GM12864 (cell line): ENCODE data around the gene SNRNP70.
"Not testable (repeated sequence)": the region's sequence is repeated elsewhere in the genome, so short reads cannot be mapped to it uniquely, and the experiment has no call there.

Source experiments
- DNase-seq: peaks from one replicate; pipeline ENCODE4 v3.0.0-alpha.2; 2011; ENCODE audit warnings: low read depth
- H3K4me3 ChIP-seq: 2 replicates; pipeline ENCODE4 v1.5.1; 2011; ENCODE audit warnings: mild to moderate bottlenecking, low read depth, low read length, control low read depth
- CTCF ChIP-seq: IDR thresholded peaks from 2 replicates; pipeline ENCODE4 v1.5.1; 2011; ENCODE audit warnings: low read depth, mild to moderate bottlenecking, moderate library complexity, low read length, control low read depth, inconsistent platforms; ENCODE audit errors: missing control alignments

Gene SNRNP70

DNA sequence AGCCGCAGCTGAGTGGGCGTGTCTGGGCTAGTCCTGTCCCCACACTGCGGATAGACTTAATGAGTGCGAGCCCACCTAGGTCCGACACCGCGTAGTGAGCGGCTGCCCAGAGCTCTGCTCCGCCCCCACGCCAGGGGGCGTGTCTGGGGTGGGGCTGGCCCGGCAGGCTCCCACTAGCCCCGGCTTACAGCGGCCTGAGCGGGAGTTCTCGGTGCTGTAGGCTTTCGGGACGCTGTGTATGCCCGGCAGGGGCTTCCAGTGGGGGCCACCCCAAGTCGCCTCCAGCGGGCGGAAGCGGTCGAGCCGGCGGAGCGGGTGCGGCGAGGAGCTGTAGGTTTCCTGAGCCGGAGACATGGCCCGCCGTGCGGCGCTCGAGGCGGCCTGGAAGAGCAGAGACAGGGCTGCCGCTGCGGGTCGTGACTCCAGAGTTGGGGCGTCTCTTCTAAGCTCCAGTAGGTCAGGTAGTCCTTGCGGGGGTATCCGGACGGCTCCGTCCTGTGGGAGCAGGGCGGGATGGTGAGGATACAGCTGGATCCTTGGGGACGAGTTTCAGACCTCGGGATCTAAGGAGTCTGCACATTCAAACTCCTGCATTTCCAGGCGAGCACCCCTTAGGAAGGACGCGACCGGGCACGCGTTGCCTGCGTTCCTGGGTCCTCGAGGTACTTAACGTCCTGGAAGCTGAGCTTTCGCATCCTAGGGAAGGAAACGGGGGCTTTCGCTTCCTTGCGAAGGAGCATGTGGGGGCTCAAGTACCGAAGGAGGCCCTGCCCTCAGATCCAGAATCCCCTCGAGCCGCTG lies 28.9 kb upstream of the SNRNP70 start:
- no peak for DNase-seq
- peak overlapping the region; percentile 46 for H3K4me3 ChIP-seq
- TF ChIP-seq CTCF, result no peak

DNA sequence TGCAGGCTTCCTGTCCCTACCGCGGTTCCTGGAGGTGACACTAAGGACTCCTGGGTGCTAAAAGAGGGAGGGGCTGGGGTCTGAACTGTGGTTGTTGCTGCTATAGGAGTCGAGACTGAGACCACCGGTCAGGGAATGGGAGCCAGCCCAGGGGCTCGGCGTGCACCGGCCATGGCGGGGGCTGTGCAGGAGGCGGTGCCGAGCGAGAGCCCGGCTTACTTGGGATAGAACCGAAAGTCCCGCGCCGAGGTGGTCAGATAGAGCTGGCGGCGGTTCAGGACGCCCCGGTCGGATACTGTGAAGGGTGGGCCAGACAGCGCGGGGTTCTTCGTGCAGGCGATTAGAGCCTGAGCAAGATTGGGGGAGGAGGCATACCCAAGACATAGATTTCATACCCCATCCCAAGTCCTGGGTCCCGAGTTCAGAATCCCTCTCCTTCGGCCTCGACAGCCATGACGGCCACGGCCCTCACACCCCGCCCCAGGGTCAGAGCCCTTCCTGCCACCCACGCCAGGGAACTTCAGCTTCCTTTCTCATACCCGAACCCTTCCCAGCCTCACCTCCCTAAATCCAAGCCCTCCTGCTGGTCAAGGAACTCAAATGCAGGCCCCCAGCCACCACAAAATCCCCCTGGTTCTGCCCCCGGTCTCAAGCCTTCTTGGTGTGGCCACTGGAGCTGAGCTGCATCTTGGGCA lies 28.2 kb upstream of the SNRNP70 start:
- DNase-seq, H3K4me3 ChIP-seq: not testable (repeated sequence)

- H3K4me3 ChIP-seq, result no peak within 1 kb of the TSS
- TF ChIP-seq CTCF, result no peak
- no peak for DNase-seq
Measured at GRCh38 chr19:49057636-49058234, 27.5 kb upstream of the SNRNP70 start, which contains the start of gene CGB7. Gene CGB7 (minus strand): TSS chr19:49057749. CDS start chr19:49055375, 2,374 bp downstream.

DNA sequence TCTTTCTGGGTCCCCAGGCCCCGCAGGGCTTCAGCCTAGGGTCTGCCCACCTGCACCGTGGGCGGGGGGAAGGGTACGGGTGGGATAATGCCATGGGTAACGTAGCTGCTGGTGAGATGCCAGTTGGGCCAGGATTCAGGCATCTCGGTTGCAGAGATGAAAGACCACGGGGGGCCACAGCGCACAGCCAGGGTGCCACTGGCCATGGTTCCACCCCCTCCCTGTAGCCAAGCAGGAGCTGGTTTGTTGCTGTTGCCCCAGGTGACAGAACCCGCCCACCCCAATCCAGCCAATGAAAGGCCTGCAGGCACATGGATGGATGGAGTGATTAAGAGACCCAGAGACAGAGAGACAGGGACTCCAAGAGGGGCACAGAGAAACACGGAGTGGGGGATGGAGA lies 26.7 kb upstream of the SNRNP70 start:
- DNase-seq, result no peak
- TF ChIP-seq CTCF, result no peak
- no peak overlapping the region for H3K4me3 ChIP-seq

GRCh38 chr19:49059053-49059452 lies 26.2 kb upstream of the SNRNP70 start:
- DNase-seq, result no peak
- no peak for TF ChIP-seq CTCF
- H3K4me3 ChIP-seq, result no peak overlapping the region

GRCh38 chr19:49061000-49061399 lies 24.3 kb upstream of the SNRNP70 start:
- no peak for DNase-seq
- no peak for TF ChIP-seq CTCF
- H3K4me3 ChIP-seq, result no peak overlapping the region

GRCh38 chr19:49061445-49061844 lies 23.8 kb upstream of the SNRNP70 start:
- TF ChIP-seq CTCF, result no peak
- H3K4me3 ChIP-seq, result no peak overlapping the region

More at GRCh38 chr19:49061445-49061844, 23.8 kb upstream of the SNRNP70 start:
- DNase-seq, result no peak
